ENCODE data around the gene SLC10A3. TPM values are rescaled to one million over a fixed set of nuclear protein-coding genes. Genes with fewer than 3 reads are reported as not detected.

The SLC10A3 gene
- total RNA-seq, 2 experiments from 2014 or later, result 24.3 to 24.9 TPM

DNA sequence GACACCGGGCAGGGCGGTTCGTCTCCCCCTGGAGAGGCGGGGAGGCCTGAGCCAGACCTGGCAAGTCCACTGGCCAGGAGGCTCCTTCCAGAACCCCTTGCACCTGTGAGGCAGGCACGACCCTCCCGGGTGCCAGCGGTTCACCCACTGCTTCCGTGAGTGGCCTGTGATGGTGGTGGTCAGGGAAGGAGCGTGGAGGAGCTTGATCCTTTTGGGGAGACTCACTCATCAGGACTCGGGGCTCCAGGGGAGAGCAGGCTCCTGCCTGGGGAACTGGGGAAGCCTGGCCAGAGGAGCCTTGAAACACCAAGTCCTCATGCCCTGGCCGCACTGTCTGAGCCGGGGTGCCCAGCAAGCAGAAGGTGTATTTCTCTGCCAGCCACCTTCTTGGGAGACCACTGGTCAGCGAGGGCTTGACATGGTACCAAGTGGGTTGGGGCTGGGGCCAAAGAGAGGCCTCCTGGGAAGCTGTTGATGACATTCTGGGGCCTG, 45.6 kb downstream of the SLC10A3 start:
- CTCF ChIA-PET, result interaction anchor here (1.7 kb wide), 1 partner anchor 46 kb away, joined by 4 read pairs; the partner anchor contains the start of gene RPL10
- Mint-ChIP-seq H3K36me3 (peaks cover 8% of the 10 kb centered on the region), H3K27me3 (no peaks in the 10 kb centered on the region), H3K27ac (no peak overlapping the region), H3K4me1 (peaks cover 20% of the 10 kb centered on the region), H3K9me3 (ENCODE audit: low read depth) (no peaks in the 10 kb centered on the region), H3K4me3 (peak overlapping the region; percentile 68)
- no peak for ATAC-seq
- no peak for DNase-seq

DNA sequence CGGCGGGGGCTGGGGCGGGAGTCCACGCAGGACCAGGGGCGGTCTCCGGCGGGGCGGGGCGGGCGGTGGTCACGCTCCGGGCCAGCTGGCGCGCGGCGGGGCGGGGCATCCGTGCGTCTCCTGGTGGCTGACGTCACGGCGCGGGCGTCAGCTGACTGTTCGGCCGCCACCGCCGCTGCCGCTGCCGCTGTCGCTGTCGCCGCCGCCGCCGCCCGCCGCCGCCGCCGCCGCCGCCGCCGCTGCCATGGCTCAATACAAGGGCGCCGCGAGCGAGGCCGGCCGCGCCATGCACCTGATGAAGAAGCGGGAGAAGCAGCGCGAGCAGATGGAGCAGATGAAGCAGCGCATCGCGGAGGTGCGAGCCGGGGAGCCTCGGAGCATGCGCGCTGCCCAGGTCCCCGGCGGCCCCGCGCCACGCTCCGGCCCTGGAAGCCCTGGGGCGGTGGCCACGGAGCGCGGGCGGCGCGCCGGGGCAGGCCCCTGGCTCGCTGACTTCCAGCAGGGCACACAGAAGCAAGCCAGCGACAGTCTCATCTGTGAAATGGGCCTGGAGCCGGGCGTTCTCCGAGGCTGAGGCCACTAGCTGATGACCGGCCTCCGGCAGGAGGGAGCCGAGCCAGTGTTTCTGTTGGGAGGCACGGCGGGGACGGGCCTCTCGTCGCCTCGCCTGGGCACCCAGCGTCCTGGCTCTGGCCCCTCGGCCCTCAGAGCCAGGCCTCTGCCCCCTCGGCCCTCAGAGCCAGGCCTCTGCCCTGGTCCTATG, 46.3 kb downstream of the SLC10A3 start, which contains the start of gene FAM50A:
FAM50A (plus strand) TSS at position 150 of the 763 bp plus-strand sequence; CDS start at position 245, 95 bp downstream.
- Mint-ChIP-seq H3K27me3 (no peaks in the 10 kb centered on the region), H3K4me1 (peaks cover 20% of the 10 kb centered on the region), H3K27ac (peak within 1 kb of the TSS; percentile 72), H3K9me3 (ENCODE audit: low read depth) (no peaks in the 10 kb centered on the region), H3K4me3 (peak within 1 kb of the TSS; percentile 68), H3K36me3 (peaks cover 9% of the 10 kb centered on the region)
- CTCF ChIA-PET, result interaction anchor here (1.7 kb wide), 1 partner anchor 45 kb away, joined by 4 read pairs; the partner anchor contains the start of gene RPL10
- DNase-seq, result peak; percentile 76
- ATAC-seq, result peak; percentile 92

DNA sequence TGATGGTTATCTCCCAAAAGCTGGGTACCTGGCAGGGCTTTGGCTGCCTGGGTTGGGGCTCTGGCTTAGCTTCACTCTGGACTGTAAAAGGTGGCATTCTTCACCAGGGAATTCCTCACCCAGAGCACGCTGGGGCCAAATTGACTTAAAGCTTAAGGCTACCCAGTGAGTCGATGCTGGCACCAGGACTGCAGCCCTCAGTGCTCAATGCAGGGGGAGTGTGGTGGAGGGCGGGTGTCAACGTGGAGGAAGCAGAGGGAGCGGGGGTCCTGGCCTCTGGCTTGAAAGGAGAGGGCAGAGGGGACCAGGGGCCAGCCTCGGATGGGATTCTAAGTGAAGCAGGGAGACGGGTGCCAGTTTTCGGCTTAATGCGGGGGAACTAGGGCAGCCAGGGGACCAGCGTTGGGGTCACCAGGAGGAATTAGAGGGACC, 46.9 kb downstream of the SLC10A3 start:
- Mint-ChIP-seq H3K36me3 (peaks cover 9% of the 10 kb centered on the region), H3K4me1 (peaks cover 24% of the 10 kb centered on the region), H3K4me3 (peak overlapping the region; percentile 55), H3K9me3 (ENCODE audit: low read depth) (no peaks in the 10 kb centered on the region), H3K27me3 (no peaks in the 10 kb centered on the region), H3K27ac (peak overlapping the region; percentile 72)
- no peak for DNase-seq
- CTCF ChIA-PET, result interaction anchor here (1.7 kb wide), 1 partner anchor 45 kb away, joined by 4 read pairs; the partner anchor contains the start of gene RPL10
- peak; percentile 4 for ATAC-seq

DNA sequence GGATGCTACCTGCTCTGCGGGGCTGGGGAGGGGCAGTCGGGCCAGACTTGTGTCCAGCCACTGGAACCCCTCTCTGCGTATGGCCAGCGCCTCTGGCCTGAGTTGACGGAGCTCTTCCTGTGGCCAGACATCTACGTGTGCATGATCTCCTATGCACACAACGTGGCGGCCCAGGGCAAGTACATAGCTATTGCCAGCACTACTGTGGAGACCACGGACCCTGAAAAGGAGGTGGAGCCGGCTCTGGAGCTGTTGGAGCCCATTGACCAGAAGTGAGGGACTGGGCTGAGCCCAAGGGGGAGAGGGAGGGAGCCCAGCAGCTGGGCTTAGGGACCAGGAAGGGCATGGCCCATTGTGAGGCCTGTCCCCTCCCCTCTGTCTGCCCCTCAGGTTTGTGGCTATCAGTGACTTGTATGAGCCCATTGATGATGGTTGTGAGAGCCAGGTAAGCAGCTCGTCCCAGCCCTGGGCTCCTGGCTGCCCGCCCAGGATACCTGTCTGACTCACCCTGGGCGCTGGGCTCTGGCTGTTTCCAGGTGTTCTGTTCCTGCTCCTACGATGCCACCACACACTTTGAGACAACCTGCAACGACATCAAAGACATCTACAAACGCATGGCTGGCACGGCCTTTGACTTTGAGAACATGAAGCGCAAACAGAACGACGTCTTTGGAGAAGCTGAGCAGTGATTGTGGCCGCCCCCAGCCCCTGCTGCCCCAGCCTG, 48.3 kb downstream of the SLC10A3 start:
- DNase-seq (no peak), ATAC-seq (no peak)
- Mint-ChIP-seq H3K27me3 (no peaks in the 10 kb centered on the region), H3K9me3 (ENCODE audit: low read depth) (no peaks in the 10 kb centered on the region), H3K27ac (no peak overlapping the region), H3K4me3 (no peak overlapping the region), H3K4me1 (peaks cover 29% of the 10 kb centered on the region), H3K36me3 (peaks cover 13% of the 10 kb centered on the region)
- CTCF ChIA-PET, result no interaction called here

DNA sequence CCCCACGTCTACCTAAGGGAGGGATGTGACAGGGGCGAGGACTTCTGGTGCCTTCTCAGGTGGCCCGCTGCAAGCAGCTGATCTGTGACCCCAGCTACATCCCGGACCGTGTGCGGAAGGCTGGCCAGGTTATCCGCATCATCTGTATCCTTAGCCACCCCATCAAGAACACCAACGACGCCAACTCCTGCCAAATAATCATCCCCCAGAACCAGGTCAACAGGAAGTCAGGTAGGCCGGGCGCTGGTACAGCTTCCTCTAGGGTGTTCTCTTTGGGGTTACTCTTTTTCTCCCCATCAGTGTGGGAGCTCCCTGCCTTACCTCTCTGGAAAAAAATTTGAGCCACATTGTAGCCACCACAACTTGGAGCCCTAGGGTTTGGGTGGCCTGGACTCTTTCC, 48.9 kb downstream of the SLC10A3 start:
- no peak for DNase-seq
- Mint-ChIP-seq H3K27me3 (no peaks in the 10 kb centered on the region), H3K36me3 (peaks cover 12% of the 10 kb centered on the region)

DNA sequence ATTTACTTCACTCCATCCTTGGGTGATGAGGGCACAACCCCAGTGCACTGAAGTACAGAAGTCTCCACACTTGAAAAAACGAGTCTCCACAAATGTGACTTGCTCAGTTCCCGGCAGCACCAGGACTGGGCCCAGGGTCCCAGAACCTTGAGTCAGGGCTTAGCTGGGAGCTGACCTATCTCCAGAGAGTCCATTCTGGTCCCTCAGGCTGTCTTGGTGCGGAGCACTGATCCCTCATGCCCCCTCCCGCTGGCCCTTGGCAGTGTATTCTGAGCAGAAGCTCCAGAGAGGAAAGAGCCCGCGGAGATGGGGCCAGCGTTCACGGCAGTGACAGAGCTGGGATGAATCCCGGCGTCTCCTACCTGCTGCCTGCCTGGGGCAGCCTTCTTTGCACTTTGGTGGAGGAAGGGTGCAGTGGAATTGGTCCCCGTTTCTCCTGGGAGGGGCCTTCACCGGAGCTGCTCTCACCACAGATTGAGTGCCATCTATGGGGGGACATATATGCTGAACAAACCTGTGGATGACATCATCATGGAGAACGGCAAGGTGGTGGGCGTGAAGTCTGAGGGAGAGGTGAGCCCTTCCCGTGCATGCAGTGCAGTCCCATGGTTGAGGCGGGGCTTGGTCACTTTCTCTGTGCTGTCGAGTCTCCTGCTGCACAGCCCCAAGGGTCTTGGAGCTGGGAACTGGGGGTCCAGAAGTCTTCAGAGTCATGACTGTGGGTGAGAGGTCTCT, 49.6 kb downstream of the SLC10A3 start:
- no peak for DNase-seq
- CTCF ChIA-PET, result no interaction called here
- Mint-ChIP-seq H3K27ac (no peak overlapping the region), H3K4me1 (peaks cover 30% of the 10 kb centered on the region), H3K27me3 (no peaks in the 10 kb centered on the region), H3K9me3 (ENCODE audit: low read depth) (no peaks in the 10 kb centered on the region), H3K4me3 (no peak overlapping the region), H3K36me3 (peaks cover 12% of the 10 kb centered on the region)
- no peak for ATAC-seq

More for the DNA sequence above, 48.9 kb downstream of the SLC10A3 start:
- CTCF ChIA-PET, result no interaction called here
- H3K4me3 Mint-ChIP-seq, result no peak overlapping the region
- H3K27ac Mint-ChIP-seq, result peak overlapping the region; percentile 19
- H3K4me1 Mint-ChIP-seq, result peaks cover 29% of the 10 kb centered on the region
- no peaks in the 10 kb centered on the region for H3K9me3 Mint-ChIP-seq (ENCODE audit: low read depth)
- no peak for ATAC-seq

DNA sequence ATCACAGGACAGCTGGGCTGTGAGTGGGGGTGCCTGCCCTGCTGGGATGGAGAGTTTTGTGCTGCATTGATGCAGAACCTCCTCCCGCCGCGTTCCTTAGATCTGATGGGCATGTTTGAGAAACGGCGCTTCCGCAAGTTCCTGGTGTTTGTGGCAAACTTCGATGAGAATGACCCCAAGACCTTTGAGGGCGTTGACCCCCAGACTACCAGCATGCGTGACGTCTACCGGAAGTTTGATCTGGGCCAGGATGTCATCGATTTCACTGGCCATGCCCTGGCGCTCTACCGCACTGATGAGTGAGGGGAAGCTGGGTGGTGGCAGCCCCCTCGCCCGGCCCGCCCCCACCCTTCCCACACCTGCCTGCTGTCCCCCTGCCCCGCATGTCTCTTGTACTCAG, 50.6 kb downstream of the SLC10A3 start:
- Mint-ChIP-seq H3K36me3 (peaks cover 12% of the 10 kb centered on the region), H3K9me3 (ENCODE audit: low read depth) (no peaks in the 10 kb centered on the region), H3K27ac (no peak overlapping the region), H3K27me3 (no peaks in the 10 kb centered on the region), H3K4me1 (peaks cover 30% of the 10 kb centered on the region), H3K4me3 (no peak overlapping the region)
- ATAC-seq (no peak), DNase-seq (no peak)
- CTCF ChIA-PET, result no interaction called here

DNA sequence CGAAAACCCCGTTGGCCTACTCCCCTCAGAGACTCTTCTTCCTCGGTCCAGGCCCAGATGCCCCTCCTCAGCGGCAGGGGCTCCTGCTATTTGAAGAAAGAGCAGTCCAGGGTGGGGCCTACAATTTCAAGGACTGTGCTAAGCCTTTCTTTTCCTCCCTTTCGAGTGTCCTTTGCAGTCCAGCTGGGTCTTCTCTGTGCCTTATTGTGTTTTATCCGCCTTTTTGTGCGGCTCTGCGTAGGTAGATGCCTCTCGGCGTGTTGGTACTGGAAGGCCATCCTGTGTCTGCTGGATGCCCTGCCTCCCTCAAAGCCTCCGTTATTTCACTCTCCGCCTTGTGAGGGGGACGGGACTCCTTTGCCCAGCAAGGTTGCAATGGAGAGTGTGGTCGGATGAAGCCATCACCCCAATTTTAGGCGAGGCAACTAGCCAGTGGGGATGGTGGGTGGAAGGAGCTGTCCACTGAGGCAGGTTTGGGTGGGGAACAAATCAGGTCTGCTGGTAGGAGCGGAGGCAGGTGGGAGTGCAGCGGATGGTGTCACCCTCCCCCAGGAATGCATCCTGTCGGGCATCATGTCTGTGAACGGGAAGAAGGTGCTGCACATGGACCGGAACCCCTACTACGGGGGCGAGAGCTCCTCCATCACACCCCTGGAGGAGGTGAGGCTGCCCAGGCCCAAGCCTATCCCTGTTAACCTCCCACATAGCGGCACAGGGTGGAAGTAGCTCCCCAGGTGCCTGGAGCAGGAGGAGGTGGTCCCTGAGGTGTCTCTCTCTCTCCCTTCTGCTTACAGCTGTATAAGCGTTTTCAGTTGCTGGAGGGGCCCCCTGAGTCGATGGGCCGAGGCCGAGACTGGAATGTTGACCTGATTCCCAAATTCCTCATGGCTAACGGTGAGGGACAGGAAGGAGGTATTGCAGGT, 52.2 kb downstream of the SLC10A3 start:
- H3K4me3 Mint-ChIP-seq, result peak overlapping the region; percentile 80
- no peaks in the 10 kb centered on the region for H3K9me3 Mint-ChIP-seq (ENCODE audit: low read depth)
- H3K4me1 Mint-ChIP-seq, result peaks cover 26% of the 10 kb centered on the region
- H3K36me3 Mint-ChIP-seq, result peaks cover 12% of the 10 kb centered on the region
- H3K27me3 Mint-ChIP-seq, result no peaks in the 10 kb centered on the region
- H3K27ac Mint-ChIP-seq, result peak overlapping the region; percentile 72
- DNase-seq (no peak), ATAC-seq (no peak)
- CTCF ChIA-PET, result no interaction called here

Small RNA genes within 50 kb of the gene (microRNA-seq; reads per million reads assigned to microRNA genes)
- 1.3 reads per million for gene MIR6858

Other genes with a start within 250 kb of the SLC10A3 start
- not detected for gene OPN1MW3, start 233.0 kb downstream of the SLC10A3 start, total RNA-seq
- not detected for gene TEX28, start 195.5 kb downstream of the SLC10A3 start, total RNA-seq
- 1 to 10 TPM in 1 of 2 experiments, under 1 TPM in 1; 0.75 to 1.1 TPM for gene TKTL1, start 194.8 kb downstream of the SLC10A3 start, total RNA-seq
- 1,000 to 10,000 TPM; 1,602 to 2,011 TPM for gene FLNA, start 116.0 kb downstream of the SLC10A3 start, total RNA-seq
- 10 to 100 TPM; 64.6 to 70.2 TPM for gene EMD, start 111.3 kb downstream of the SLC10A3 start, total RNA-seq
- gene RPL10, start 92.3 kb downstream of the SLC10A3 start, total RNA-seq, result 1,000 to 10,000 TPM; 2,013 to 2,356 TPM
- 10 to 100 TPM; 18.4 to 19.6 TPM for gene DNASE1L1, start 81.4 kb downstream of the SLC10A3 start, total RNA-seq
- 10 to 100 TPM; 77.1 to 90.2 TPM for gene TAFAZZIN, start 79.1 kb downstream of the SLC10A3 start, total RNA-seq
- 10 to 100 TPM; 42.0 to 48.4 TPM for gene ATP6AP1, start 62.0 kb downstream of the SLC10A3 start, total RNA-seq
- 100 to 1,000 TPM in 1 of 2 experiments, 10 to 100 TPM in 1; 99.0 to 117 TPM for gene GDI1, start 53.5 kb downstream of the SLC10A3 start, total RNA-seq
- 10 to 100 TPM; 66.2 to 70.5 TPM for gene FAM50A, start 46.5 kb downstream of the SLC10A3 start, total RNA-seq
- gene PLXNA3, start 32.3 kb downstream of the SLC10A3 start, total RNA-seq, result 10 to 100 TPM; 42.3 to 48.5 TPM
- gene LAGE3, start 11.3 kb downstream of the SLC10A3 start, total RNA-seq, result 10 to 100 TPM; 38.8 to 39.0 TPM
- gene UBL4A, start 4.0 kb downstream of the SLC10A3 start, total RNA-seq, result 10 to 100 TPM; 48.1 to 53.2 TPM
- gene FAM3A, start 25.6 kb upstream of the SLC10A3 start, total RNA-seq, result 10 to 100 TPM; 21.5 to 31.7 TPM
- 100 to 1,000 TPM; 116 to 117 TPM for gene G6PD, start 56.2 kb upstream of the SLC10A3 start, total RNA-seq
- gene IKBKG, start 57.0 kb upstream of the SLC10A3 start, total RNA-seq, result 10 to 100 TPM; 53.0 to 58.1 TPM
- gene CTAG1A, start 94.5 kb upstream of the SLC10A3 start, total RNA-seq, result not detected
- not detected for gene CTAG1B, start 128.7 kb upstream of the SLC10A3 start, total RNA-seq
- gene CTAG2, start 162.9 kb upstream of the SLC10A3 start, total RNA-seq, result 10 to 100 TPM; 30.3 to 31.6 TPM

Data from activated CD8-positive, alpha-beta memory T cell treated with anti-CD3 and anti-CD28 coated beads, Interleukin-2, amount 10 ng/mL, durations not matched to agents 7 days and 5 days (primary cell).